NCI-H748 (cell line): ENCODE measurements around the gene ACTL10.

Source experiments
- DNase-seq: peaks from one replicate; lab custom pipeline; 2025; ENCODE audit not compliant: unreplicated experiment; lab: John Stamatoyannopoulos, UW

Gene ACTL10

DNA sequence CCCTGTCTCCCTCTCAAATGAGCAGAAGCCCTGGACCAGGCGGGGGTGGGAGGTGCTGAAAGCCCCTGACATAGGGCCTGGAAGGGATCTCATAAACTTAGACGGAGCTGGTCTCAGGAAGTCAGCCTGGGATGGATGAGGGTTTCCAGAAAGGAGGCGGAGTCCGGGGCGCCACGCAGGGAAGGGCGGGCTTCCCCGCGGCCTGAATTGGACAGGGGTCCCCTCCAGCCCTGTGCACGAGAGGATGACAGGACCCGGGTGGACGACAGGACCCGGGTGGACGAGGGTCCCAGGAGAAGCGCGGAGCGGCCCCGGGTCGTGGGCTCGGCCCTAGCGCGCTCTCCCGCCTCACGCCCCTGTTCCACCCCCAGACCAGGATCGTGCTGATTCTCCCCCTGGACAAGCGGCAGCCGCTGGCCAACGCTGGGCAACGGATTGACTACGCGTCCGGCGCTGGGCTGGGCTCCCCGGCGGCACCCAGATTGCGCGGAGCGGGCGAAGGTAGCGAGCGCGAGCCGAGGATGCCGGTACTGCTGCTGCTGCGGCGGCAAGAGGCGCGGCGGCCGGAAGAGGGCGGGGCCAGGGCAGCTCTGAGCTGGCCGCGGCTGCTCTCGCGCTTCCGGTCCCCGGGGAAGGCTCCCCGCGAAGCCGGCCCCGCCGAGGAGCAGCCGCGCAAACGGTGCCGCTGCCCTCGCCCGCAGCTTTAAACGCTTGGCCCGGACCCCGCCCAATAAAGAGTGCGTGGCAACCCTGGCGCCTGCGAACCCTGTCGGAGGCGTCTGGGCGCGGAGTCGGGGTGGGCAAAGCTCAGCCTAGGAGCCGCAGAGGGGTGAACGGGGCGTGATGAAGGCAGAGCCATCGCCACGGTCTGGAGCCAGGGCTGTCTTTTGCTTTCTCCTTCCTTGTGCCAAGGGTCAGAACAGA lies 3.3 kb upstream of the ACTL10 start:
- peak; percentile 87 for DNase-seq

GRCh38 chr20:33664085-33664761 lies 2.5 kb upstream of the ACTL10 start:
- peak; percentile 52 for DNase-seq

- no peak for DNase-seq
Measured at GRCh38 chr20:33664762-33665144, 2.0 kb upstream of the ACTL10 start.

DNA sequence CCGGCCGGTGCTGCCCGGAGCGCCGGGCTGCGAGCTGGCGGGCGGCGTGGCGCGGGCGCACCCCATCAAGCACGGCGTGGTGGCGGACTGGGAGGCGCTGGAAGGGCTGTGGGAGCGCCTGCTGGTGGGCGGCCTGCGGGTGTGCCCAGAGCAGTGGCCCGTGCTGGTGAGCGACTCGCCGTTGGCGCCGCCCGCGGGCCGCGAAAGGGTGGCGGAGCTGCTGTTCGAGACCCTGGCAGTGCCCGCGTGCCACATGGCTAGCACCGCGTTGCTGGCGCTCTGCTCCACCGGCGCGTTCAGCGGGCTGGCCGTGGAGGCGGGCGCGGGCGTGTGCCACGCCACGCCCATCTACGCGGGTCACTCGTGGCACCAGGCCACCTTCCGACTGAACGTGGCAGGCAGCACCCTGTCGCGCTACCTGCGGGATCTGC lies 517 bp downstream of the ACTL10 start:
- DNase-seq: peak; percentile 76

DNA sequence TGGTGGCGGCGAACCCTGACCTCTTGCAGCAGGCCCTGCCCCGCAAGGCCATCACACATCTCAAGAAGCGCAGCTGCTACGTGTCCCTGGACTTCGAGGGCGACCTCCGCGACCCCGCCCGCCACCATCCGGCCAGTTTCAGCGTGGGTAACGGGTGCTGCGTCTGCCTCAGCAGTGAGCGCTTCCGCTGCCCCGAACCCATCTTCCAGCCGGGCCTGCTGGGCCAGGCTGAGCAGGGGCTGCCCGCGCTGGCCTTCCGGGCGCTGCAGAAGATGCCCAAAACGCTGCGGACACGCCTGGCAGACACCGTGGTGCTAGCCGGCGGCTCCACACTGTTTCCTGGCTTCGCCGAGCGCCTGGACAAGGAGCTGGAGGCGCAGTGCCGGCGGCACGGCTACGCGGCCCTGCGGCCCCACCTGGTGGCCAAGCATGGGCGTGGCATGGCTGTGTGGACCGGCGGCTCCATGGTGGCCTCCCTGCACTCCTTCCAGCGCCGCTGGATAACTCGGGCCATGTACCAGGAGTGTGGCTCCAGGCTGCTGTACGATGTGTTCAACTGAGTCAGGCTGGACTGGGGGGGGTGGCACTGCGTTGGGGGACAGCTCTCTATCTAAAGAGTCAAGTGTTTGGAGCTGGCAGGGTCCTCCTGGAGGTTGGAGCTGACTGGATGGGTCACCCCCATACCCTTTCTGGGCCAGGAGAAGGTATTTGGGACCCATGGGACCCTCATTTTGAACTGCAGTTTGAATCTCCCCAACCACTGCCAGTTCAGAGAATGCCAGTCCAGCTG lies 1.1 kb downstream of the ACTL10 start:
- peak; percentile 90 for DNase-seq

- no peak for DNase-seq
Measured at GRCh38 chr20:33668466-33669155, 1.9 kb downstream of the ACTL10 start.

DNA sequence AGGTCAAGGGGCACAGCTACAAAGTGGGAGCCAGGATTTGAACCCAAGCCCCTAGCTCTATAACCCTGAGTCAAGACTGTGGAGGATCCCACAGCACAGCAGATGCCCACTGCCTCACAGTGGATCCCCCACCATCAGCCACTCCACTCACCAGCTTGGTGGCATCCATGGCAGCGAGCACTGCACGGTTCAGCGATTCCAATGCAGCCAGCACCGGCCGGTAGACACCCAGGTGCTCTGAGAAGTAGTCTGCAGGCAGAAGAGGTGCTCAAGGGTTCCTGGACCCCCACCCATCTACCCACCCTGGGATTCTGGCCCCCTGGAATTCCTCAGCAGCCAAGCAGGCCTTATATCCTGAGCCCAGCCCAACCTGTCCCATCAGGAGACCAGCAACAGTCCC lies 2.5 kb downstream of the ACTL10 start:
- no peak for DNase-seq

DNA sequence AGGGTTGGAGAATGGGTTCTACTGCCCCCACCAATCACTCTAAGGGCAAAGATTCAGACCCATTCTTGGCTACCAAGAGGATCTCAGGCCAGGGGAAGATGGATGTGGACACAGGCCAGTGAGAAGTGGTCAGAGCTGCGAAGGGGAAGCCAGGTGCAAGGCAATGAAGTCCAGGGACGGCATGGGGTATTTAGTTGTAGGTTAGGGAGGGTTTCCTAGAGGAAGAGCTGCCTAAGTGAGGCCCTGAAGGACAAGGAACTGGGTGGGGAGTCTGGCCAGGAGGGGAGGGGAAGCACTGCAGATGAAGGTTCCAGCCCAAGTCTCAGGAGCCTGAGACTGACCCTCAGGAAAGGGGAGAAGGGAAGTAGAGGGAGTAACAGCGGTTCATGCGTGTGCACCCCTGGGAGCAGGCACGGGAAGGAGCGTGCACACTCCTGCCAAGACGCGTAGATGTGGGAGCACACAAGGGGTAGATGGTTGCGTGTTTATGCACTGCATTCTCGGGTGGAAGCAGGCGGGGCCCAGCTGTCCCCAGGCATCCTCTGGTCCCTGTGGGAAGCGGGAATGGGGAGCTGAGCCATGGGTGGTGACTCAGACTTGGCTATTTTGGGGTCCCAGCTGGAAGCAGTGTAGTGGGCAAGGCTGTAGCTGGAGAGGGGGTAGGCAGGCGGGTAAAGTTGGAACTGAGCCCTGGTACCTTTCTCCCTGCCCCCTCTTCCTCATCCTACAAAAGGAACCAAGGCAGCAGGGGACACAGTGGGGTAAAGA lies 3.3 kb downstream of the ACTL10 start:
- DNase-seq: no peak

DNA sequence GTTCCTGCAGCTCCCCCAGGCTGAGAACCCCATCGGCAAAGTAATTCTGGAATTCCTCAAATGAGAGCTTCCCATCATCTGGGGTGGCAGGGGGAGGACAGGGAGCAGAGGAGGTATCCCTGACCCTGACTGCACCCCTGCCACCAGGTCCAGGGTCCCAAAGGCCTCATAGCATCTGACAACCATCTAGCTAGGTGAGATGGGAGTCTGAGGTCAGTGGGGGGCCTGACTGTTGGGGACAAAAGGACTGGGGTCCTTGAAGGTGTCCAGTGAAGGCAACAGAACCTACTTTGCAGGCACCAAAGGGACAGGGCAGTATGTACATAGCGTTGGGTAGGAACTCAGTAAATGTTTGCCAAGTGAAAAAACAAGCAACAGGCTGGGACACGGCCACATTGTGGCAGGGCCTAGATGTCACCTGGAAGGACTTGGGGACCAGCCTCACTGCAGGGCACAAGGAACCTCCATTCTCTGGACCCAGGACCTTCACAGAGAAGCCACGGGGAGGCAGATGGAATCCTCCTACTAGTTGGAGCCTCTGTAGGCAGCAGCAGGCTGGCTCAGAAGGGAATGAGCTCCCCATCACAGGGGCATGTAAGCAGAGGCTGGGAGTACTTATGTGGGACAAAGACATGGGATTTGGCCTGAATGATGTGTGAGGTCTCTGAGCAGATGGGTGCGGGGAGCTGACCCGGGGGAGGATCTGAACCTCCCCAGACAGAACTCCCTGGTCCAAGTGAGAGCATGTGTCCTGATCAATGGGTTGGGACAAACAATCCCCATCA lies 4.2 kb downstream of the ACTL10 start:
- DNase-seq: no peak

DNA sequence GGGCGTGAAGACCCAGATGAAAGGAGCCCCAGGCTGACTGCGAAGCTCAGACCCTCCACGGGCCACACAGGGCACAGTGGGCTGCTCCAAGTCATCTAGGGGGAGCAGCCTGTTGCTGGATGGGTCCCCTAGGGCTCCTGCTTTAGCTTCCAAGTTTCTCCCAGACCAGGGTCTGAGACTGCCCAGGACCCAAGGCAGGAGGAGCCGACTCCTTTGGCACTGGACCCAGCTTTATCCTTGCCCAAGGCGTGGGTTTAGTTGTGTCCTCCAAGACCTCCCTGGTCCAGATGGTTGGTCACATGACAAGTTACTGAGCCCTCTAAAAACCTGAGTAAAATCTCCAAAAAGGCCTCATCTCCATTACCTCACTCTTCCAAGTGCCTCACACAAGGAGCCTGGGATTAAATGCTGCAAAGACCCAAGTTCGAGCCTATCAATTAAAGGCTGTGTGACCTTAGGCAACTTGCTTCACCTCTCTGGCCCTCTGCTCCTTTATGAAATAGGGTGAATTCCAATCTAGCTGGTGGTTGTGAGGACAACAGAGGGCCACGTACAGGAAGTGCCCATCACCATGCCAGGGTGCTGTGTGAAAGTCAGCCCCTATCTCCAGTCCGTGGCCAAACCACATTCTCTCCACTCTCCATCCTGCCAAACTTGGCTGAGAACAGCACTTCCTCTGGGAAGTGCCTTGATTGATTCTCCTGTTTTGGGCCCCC lies 5.0 kb downstream of the ACTL10 start:
- DNase-seq: no peak

GRCh38 chr20:33672426-33673113 lies 5.8 kb downstream of the ACTL10 start:
- no peak for DNase-seq

- DNase-seq: no peak
Measured at GRCh38 chr20:33673114-33673409, 6.3 kb downstream of the ACTL10 start.

DNA sequence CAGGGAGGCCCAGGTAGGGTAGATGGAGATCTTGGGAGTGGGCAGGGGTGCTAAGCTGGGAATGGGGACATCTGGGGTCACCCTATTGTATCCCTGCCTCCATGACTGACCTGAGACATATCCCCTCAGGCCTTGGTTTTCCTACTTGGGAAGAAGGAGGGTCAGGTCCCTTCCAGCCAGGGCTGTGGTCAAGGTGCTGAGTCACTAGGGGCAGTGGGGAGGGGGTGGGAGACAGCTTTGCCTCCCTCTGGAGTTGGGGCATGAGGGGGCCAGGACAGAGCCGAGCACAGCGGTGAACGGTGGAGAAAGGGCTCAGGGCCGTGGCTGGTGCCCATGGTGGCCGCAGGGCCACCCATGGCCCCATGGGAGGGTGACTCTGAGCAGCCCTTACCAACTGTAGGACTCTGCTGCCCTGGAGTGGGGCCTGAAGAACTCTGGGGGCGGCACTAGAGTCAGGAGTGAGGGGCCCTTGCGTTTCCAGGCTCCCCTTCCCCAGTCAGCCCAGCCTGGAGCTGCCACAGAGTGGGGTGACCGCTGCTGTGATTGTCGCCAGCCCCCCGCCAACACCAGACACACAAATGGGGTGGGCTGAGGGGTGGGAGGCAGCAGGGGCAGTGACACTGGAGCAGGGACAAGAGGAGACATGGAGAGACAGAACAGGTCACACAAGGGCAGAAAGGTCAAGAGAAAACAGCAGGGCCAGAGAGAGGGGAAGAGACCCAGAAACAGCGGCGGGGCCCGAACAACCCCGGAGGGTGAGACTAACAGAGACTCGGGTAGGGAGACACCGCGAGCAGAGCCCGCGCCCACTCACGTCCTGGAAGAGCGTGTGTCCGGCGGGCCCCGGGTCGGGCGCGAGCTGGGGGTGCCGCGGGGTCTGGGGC lies 6.9 kb downstream of the ACTL10 start:
- no peak for DNase-seq

GRCh38 chr20:33674294-33675135 lies 7.8 kb downstream of the ACTL10 start, which contains the start of gene NECAB3:
TSS of gene NECAB3 (minus strand) at chr20:33674428. CDS start at chr20:33674352, 76 bp downstream.
- DNase-seq: peak; percentile 82

DNA sequence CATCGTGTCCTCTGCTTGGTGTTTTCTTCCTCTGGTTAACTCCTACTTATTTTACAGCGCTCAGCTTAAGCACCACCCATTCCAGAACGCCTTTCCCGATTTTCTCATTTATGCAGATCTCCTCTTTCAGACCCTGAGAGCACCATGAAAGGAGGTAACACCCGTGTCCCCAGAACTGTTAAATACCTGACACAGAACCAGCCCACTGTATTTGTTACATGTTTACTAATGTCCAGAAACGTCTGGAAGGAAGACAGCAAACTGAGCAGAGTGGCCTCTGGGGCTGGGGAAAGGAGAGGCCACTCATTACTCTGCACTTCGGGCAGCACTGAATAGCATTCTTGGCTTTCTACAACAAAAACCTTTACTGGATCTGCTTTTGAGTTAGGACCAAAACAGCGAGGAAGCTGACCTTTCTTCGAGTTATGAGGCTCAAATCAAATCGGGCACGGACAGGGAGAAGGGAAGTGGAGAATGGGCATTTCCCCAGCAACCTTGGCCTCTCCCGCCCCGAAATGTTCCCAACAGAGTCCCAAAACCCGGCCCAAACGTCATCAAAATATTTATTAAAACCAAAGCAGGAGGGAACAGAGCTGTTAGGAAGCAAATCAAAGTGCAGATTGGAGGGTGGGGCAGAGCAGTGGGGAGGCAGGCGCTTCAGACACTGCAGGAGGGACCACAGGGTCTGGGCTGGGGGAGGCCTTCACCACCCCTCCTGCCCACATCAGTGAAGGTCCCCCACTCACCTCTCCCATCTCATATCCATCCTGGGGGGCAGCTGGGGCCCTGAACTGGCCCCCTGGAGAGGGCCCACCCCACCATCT lies 8.6 kb downstream of the ACTL10 start:
- peak; percentile 48 for DNase-seq

- no peak for DNase-seq
Measured at GRCh38 chr20:33676121-33676520, 9.4 kb downstream of the ACTL10 start.
